CD14-positive monocyte (primary cell): ENCODE measurements around the gene KANK2. TPM values are rescaled to one million over a fixed set of nuclear protein-coding genes. Genes with fewer than 3 reads are reported as not detected.

Source experiments
- DNase-seq, 3 donors: peaks; one replicate each; pipeline ENCODE4 v3.0.0-alpha.2; 2011 to 2022
- H2AFZ ChIP-seq: 2 replicates; pipeline ENCODE4 v1.6.0; 2012; ENCODE audit warnings: mild to moderate bottlenecking, low read depth, low read length, inconsistent platforms; ENCODE audit not compliant: insufficient read depth, poor library complexity, severe bottlenecking
- H3K27ac ChIP-seq, 2 donors: 1 replicate in 1 of 2; 2 replicates in 1 of 2; pipeline ENCODE4 v1.5.1; 2012 to 2013; ENCODE audit warnings: low read length in 2 of 2, control low read depth in 1 of 2, inconsistent platforms in 1 of 2, low read depth in 1 of 2, mild to moderate bottlenecking in 1 of 2
- H3K27me3 ChIP-seq, 2 donors: one replicate each; pipeline versions ENCODE4 v1.6.0 to v1.6.1; 2011 to 2013; ENCODE audit warnings: low read length in 2 of 2; ENCODE audit not compliant: control insufficient read depth in 2 of 2, insufficient read depth in 2 of 2
- H3K36me3 ChIP-seq, 2 donors: replicated peaks in 1 of 2; 1 replicate in 1 of 2; 2 replicates in 1 of 2; pipeline versions ENCODE4 v1.5.1 to v1.6.1; 2012 to 2013; ENCODE audit warnings: low read length in 2 of 2, control low read depth in 1 of 2, inconsistent platforms in 1 of 2, mild to moderate bottlenecking in 1 of 2; ENCODE audit not compliant: insufficient read depth in 2 of 2, control insufficient read depth in 1 of 2
- H3K4me1 ChIP-seq, 2 donors: 1 replicate in 1 of 2; 2 replicates in 1 of 2; pipeline versions ENCODE4 v1.5.1 to v1.6.1; 2012 to 2013; ENCODE audit warnings: low read length in 2 of 2, control low read depth in 1 of 2, inconsistent platforms in 1 of 2, mild to moderate bottlenecking in 1 of 2, moderate library complexity in 1 of 2; ENCODE audit not compliant: insufficient read depth in 2 of 2, control insufficient read depth in 1 of 2
- H3K4me2 ChIP-seq: replicated peaks from 2 replicates; pipeline ENCODE3; 2012; ENCODE audit warnings: low read length, moderate library complexity, mild to moderate bottlenecking; ENCODE audit not compliant: poor library complexity, severe bottlenecking; ENCODE audit errors: extremely low read depth
- H3K4me3 ChIP-seq, 3 experiments: fragments of 200-600 bp in 1 of 3; sonication (generic) in 1 of 3; replicated peaks in 1 of 3; 1 replicate in 2 of 3; 2 replicates in 1 of 3; pipeline ENCODE4 v1.5.1; 2011 to 2013; ENCODE audit warnings: low read length in 3 of 3, mild to moderate bottlenecking in 3 of 3, control low read depth in 2 of 3, low read depth in 2 of 3, inconsistent platforms in 1 of 3, moderate library complexity in 1 of 3
- H3K79me2 ChIP-seq: 2 replicates; pipeline ENCODE4 v1.6.0; 2012; ENCODE audit warnings: mild to moderate bottlenecking, control low read depth, inconsistent platforms, low read length, moderate library complexity; ENCODE audit not compliant: insufficient read depth
- H3K9ac ChIP-seq: 2 replicates; pipeline ENCODE4 v1.6.0; 2017; ENCODE audit warnings: low read length, mild to moderate bottlenecking; ENCODE audit not compliant: insufficient read depth, poor library complexity, severe bottlenecking
- H3K9me3 ChIP-seq, 2 donors: replicated peaks in 1 of 2; 1 replicate in 1 of 2; 2 replicates in 1 of 2; pipeline versions ENCODE4 v1.5.1 to v1.6.1; 2012 to 2013; ENCODE audit warnings: low read length in 2 of 2, control low read depth in 1 of 2; ENCODE audit not compliant: control insufficient read depth in 1 of 2, insufficient read depth in 1 of 2
- H4K20me1 ChIP-seq: 2 replicates; pipeline ENCODE4 v1.6.0; 2012; ENCODE audit warnings: mild to moderate bottlenecking, low read length, control low read depth, moderate library complexity; ENCODE audit not compliant: insufficient read depth
- H3K27ac Mint-ChIP-seq, 7 donors: one replicate each; pipeline ENCODE4 v1.8.0; 2020; ENCODE audit warnings: mild to moderate bottlenecking in 7 of 7, mixed read lengths in 7 of 7, moderate library complexity in 6 of 7, inconsistent platforms in 2 of 7
- H3K27me3 Mint-ChIP-seq, 3 donors: one replicate each; pipeline ENCODE4 v1.8.0; 2021 to 2022; ENCODE audit warnings: low read depth in 3 of 3, mild to moderate bottlenecking in 3 of 3, mixed read lengths in 3 of 3, moderate library complexity in 3 of 3, inconsistent platforms in 1 of 3
- H3K36me3 Mint-ChIP-seq, 2 donors: one replicate each; pipeline ENCODE4 v1.8.0; 2020; ENCODE audit warnings: mixed read lengths in 2 of 2, inconsistent platforms in 1 of 2, mild to moderate bottlenecking in 1 of 2
- H3K4me1 Mint-ChIP-seq: one replicate; pipeline ENCODE4 v1.8.0; 2020; ENCODE audit warnings: mild to moderate bottlenecking, mixed read lengths
- H3K4me3 Mint-ChIP-seq, 2 donors: one replicate each; pipeline ENCODE4 v1.8.0; 2020; ENCODE audit warnings: mild to moderate bottlenecking in 2 of 2, mixed read lengths in 2 of 2, moderate library complexity in 1 of 2
- H3K9me3 Mint-ChIP-seq, 7 donors: one replicate each; pipeline ENCODE4 v1.8.0; 2020 to 2022; ENCODE audit warnings: mixed read lengths in 7 of 7, mild to moderate bottlenecking in 6 of 7, moderate library complexity in 6 of 7, inconsistent platforms in 2 of 7
- CTCF ChIP-seq: fragments of 200-600 bp; IDR thresholded peaks from one replicate; pipeline ENCODE4 v1.8.0; 2022; ENCODE audit warnings: antibody characterized with exemption, mild to moderate bottlenecking
- WGBS: methylation state at CpG from one replicate; pipeline ENCODE4 v1.1.5; 2013; ENCODE audit warnings: missing lambda C conversion rate; ENCODE audit not compliant: insufficient coverage; 5-methylcytosine and 5-hydroxymethylcytosine counted together
- intact Hi-C, 2 donors: fragments of 100-400 bp; cut with micrococcal nuclease; formaldehyde crosslinking; loops; one replicate each; pipeline versions ENCODE4 v1.15.0 to v1.15.1; 2023
- polyA plus RNA-seq, 3 donors: library from polyadenylated mRNA; depleted of rRNA in 1 of 3; unstranded in 2 of 3; stranded (reverse) in 1 of 3; fragments of 300-500 nt in 2 of 3; fragments of >200 nt in 1 of 3; fragmentation: Illumina TruSeq in 2 of 3; gene quantifications; 1 replicate in 2 of 3; 2 replicates in 1 of 3; pipeline ENCODE4 v1.2.3, GENCODE V29; 2012 to 2021

Gene KANK2
- polyA plus RNA-seq, 3 donors = 0.40 to 1.3 (median 0.64) TPM

- Mint-ChIP-seq H3K27me3 (peaks cover 16 to 25% (median 19%) of the 10 kb centered on the region in 3 donors), H3K4me1 (peaks cover 5% of the 10 kb centered on the region), H3K4me3 (no peak overlapping the region), H3K36me3 (no peaks in the 10 kb centered on the region), H3K27ac (no peak overlapping the region), H3K9me3 (peaks cover 0 to 2% (median 0%) of the 10 kb centered on the region in 7 donors)
- no peak for TF ChIP-seq CTCF
- no peaks in the 10 kb centered on the region for H3K36me3 ChIP-seq
- no peak overlapping the region for H3K4me3 ChIP-seq
- H3K27ac ChIP-seq = no peak overlapping the region
- peaks cover 0 to under 1% of the 10 kb centered on the region in 2 donors for H3K9me3 ChIP-seq
- no peaks in the 10 kb centered on the region for H3K79me2 ChIP-seq
- H3K9ac ChIP-seq = no peak overlapping the region
- peaks cover 4 to 8% of the 10 kb centered on the region in 2 donors for H3K4me1 ChIP-seq
- intact Hi-C loops = no loop called here
- H3K27me3 ChIP-seq = peaks cover 0 to 4% of the 10 kb centered on the region in 2 donors
- H4K20me1 ChIP-seq = no peaks in the 10 kb centered on the region
- WGBS = 87% methylated on average over 3 of the region's 5 CpGs
- no peak overlapping the region for H3K4me2 ChIP-seq
- DNase-seq = no peak
- no peak overlapping the region for H2AFZ ChIP-seq
These were observed 47.7 kb upstream of the KANK2 start for GRCh38 chr19:11244846-11245589.

GRCh38 chr19:11243798-11244169, 46.4 kb upstream of the KANK2 start:
- Mint-ChIP-seq H3K27ac (peak overlapping the region in 3 of 7 donors; percentile 60 to 78 (median 62)), H3K36me3 (no peaks in the 10 kb centered on the region)
- H3K4me3 ChIP-seq = no peak overlapping the region

More at GRCh38 chr19:11243798-11244169, 46.4 kb upstream of the KANK2 start:
- Histone ChIP-seq H2AFZ (peak overlapping the region; percentile 52), H3K9me3 (peaks cover 8 to 13% of the 10 kb centered on the region in 2 donors), H3K4me1 (peaks cover 4 to 8% of the 10 kb centered on the region in 2 donors), H3K27ac (no peak overlapping the region), H3K36me3 (no peaks in the 10 kb centered on the region), H3K27me3 (peaks cover 0 to 4% of the 10 kb centered on the region in 2 donors), H3K9ac (no peak overlapping the region), H3K4me2 (peak overlapping the region; percentile 65), H4K20me1 (no peaks in the 10 kb centered on the region), H3K79me2 (no peaks in the 10 kb centered on the region)
- intact Hi-C loops = no loop called here
- H3K4me1 Mint-ChIP-seq = peaks cover 5% of the 10 kb centered on the region
- H3K9me3 Mint-ChIP-seq = peaks cover 4 to 14% (median 10%) of the 10 kb centered on the region in 7 donors
- H3K4me3 Mint-ChIP-seq = peak overlapping the region in 1 of 2 donors; percentile 79
- TF ChIP-seq CTCF = no peak
- DNase-seq = no peak
- H3K27me3 Mint-ChIP-seq = peaks cover 16 to 25% (median 19%) of the 10 kb centered on the region in 3 donors
- WGBS = 80% methylated on average over 4 of the region's 7 CpGs
